Small intestine (tissue), 7 donors: Measurements from ENCODE around the gene CDH23. TPM values are rescaled to one million over a fixed set of nuclear protein-coding genes. Genes with fewer than 3 reads are reported as not detected.

Experiments used
- DNase-seq, 2 donors: peaks; one replicate each; pipeline versions ENCODE4 v3.0.0 to v3.0.0-alpha.2; 2013
- FAIRE-seq: peaks from 2 replicates; lab custom pipeline; 2012; peaks lifted over from hg19 to GRCh38; lab: Jason Lieb, UNC
- H3K27ac ChIP-seq, 3 donors: one replicate each; pipeline ENCODE4 v1.5.1; 2013; ENCODE audit warnings: low read length in 2 of 3, mild to moderate bottlenecking in 2 of 3, control low read depth in 1 of 3, inconsistent platforms in 1 of 3, low read depth in 1 of 3, moderate library complexity in 1 of 3
- H3K27me3 ChIP-seq, 3 donors: one replicate each; pipeline ENCODE4 v1.6.1; 2013; ENCODE audit warnings: low read length in 3 of 3, inconsistent platforms in 1 of 3; ENCODE audit not compliant: control insufficient read depth in 3 of 3, insufficient read depth in 3 of 3
- H3K36me3 ChIP-seq, 3 donors: one replicate each; pipeline ENCODE4 v1.6.1; 2013; ENCODE audit warnings: low read length in 3 of 3, inconsistent platforms in 1 of 3, low read depth in 1 of 3, mild to moderate bottlenecking in 1 of 3, moderate library complexity in 1 of 3; ENCODE audit not compliant: control insufficient read depth in 3 of 3, insufficient read depth in 2 of 3
- H3K4me1 ChIP-seq, 3 donors: one replicate each; pipeline ENCODE4 v1.6.1; 2013; ENCODE audit warnings: low read length in 2 of 3, inconsistent platforms in 1 of 3, low read depth in 1 of 3, mild to moderate bottlenecking in 1 of 3, moderate library complexity in 1 of 3; ENCODE audit not compliant: control insufficient read depth in 3 of 3, insufficient read depth in 2 of 3
- H3K4me3 ChIP-seq, 3 donors: one replicate each; pipeline ENCODE4 v1.5.1; 2013; ENCODE audit warnings: low read length in 3 of 3, control low read depth in 1 of 3, inconsistent platforms in 1 of 3, low read depth in 1 of 3, mild to moderate bottlenecking in 1 of 3, moderate library complexity in 1 of 3
- H3K9me3 ChIP-seq, 2 donors: one replicate each; pipeline ENCODE4 v1.6.1; 2013; ENCODE audit warnings: low read depth in 1 of 2, low read length in 1 of 2; ENCODE audit not compliant: control insufficient read depth in 2 of 2, insufficient read depth in 1 of 2
- WGBS, 3 donors: extraction: QIAGEN DNeasy Blood & Tissue Kit; methylation state at CpG; one replicate each; pipeline ENCODE4 v1.1.7; 2013; 5-methylcytosine and 5-hydroxymethylcytosine counted together
- polyA plus RNA-seq, 4 donors: library from polyadenylated mRNA; stranded (reverse) in 3 of 4; unstranded in 1 of 4; fragments of 200-250 nt in 3 of 4; fragments of 120-200 nt in 1 of 4; gene quantifications; one replicate each; pipeline versions ENCODE4 v1.2.1 to v1.2.3, GENCODE V29; 2013
- donor health status: healthy with polysubstance abuse.
- donor health status: control.
- donor health status: control.
- donor health status: Bipolar disorder and iron deficiency.
- donor health status: healthy.

Gene CDH23
- polyA plus RNA-seq, 4 donors = 0.89 to 2.5 (median 1.6) TPM

DNA sequence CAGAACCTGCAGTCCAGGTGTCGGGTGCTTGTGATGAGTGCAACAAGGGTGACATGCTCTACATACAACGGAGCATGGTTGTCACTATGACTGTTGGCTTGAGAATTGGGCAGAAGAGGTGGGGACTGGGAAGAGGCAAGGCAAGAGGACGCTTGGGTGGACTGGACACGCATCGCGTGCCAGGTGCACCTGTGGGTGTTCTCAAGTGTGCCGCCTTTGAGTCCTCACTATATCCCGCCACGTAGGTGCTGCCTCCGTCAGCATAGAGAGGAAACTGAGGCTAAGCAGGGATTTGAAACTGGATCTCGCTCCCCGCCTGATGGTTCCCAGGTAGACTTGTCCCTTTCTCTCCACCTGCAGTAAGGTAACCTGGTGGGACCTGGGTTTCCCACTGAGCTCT, 27.2 kb downstream of the CDH23 start:
- H3K9me3 ChIP-seq = no peaks in the 10 kb centered on the region
- no peaks in the 10 kb centered on the region for H3K36me3 ChIP-seq
- no peak overlapping the region for H3K27ac ChIP-seq
- 90 to 94% (median 92%) methylated on average over 12 of the region's 12 CpGs for WGBS, 3 donors
- no peaks in the 10 kb centered on the region for H3K4me1 ChIP-seq
- no peak for DNase-seq
- H3K4me3 ChIP-seq = no peak overlapping the region
- FAIRE-seq = no peak
- peaks cover 0 to 10% (median 0%) of the 10 kb centered on the region in 3 donors for H3K27me3 ChIP-seq

DNA sequence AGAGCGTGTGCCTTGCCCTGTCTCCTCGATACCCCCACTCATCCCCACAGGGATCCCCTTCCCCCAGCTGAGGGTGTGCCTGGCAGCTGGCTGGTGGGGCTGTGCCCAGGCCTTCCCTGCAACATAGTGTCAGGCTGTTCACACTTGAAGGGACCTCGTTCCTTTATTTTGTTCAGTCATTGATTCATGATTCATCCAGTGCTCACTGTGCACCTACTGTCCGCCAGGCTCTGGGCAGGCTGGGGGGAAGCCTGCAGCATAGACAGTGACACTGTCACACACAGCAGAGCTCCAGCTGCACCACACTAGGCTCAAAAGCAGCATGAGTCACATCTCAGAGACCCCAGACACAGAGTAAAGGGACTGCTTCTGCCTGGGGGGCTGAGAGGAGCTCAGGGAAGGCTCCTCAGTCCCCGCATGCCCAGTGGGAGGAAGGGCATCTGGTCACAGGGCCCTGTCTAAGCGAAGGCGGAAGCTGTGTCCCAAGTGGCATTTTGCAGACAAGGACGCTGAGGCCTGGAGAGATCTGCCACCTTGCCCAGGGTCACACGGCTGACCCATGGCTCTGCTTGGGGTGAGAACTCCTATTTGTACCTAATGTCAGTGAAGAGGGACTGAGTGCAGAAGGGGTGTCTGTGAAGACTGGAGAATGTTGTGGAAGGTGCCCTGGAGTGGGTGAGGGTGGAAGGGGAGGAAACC, 27.9 kb downstream of the CDH23 start:
- Histone ChIP-seq H3K4me1 (no peaks in the 10 kb centered on the region), H3K4me3 (no peak overlapping the region), H3K27me3 (peaks cover 0 to 10% (median 0%) of the 10 kb centered on the region in 3 donors), H3K36me3 (no peaks in the 10 kb centered on the region), H3K9me3 (no peaks in the 10 kb centered on the region), H3K27ac (no peak overlapping the region)
- WGBS, 3 donors = 74 to 82% (median 76%) methylated on average over 9 of the region's 9 CpGs
- FAIRE-seq (no peak), DNase-seq (no peak)

DNA sequence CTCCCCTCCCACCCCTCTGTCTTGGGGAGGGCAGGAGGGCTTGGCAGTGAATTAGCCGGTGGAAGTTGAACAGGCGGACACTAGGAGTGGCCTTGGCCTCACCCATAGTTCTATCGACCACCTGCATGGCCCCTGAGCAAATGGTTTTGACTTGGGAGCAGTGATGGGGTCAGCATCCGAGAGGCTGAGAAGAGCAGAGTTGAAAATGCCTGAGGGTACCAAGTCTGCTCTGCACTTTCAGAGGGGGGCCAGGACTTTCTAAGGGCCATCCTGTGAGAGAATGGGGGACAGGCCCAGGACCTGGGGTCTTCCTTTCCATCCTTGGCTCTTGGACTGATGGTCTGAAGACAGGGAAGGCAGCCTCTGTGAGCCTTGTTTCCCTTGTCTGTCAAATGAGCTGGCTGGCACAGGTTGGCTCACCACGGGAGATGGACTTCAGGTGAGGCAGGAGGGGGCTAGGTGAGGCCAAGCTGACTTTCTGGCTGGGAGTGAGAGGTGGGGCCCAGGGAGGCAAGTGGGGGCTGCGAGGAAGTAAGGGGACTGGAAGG, 29.4 kb downstream of the CDH23 start:
- Histone ChIP-seq H3K4me3 (no peak overlapping the region), H3K9me3 (no peaks in the 10 kb centered on the region), H3K27me3 (peaks cover 0 to 7% (median 0%) of the 10 kb centered on the region in 3 donors), H3K27ac (no peak overlapping the region), H3K36me3 (no peaks in the 10 kb centered on the region), H3K4me1 (no peaks in the 10 kb centered on the region)
- no peak for DNase-seq
- FAIRE-seq = no peak
- WGBS, 3 donors = 41 to 76% (median 50%) methylated on average over 6 of the region's 6 CpGs

DNA sequence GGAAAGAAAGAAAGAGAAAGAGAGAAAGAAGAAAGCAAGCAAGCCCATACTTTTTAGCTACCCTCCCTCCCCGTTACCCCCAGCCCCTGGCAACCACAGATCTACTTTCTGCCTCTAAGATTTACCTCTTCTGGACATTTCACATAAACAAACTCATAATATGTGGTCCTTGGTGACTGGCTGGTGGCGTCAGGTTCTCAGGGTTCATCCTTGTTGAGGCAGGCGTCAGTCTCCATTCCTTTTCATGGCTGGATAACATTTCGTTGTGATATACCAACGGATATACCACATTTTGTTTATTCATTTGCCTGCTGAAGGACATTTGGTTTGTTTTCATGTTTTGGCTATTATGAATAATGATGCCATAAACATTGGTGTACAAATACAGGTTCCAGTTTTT, 30.5 kb downstream of the CDH23 start:
- FAIRE-seq (no peak), DNase-seq (no peak)
- Histone ChIP-seq H3K9me3 (no peaks in the 10 kb centered on the region), H3K27me3 (peaks cover 0 to 6% (median 0%) of the 10 kb centered on the region in 3 donors), H3K4me1 (no peaks in the 10 kb centered on the region), H3K27ac (no peak overlapping the region), H3K4me3 (no peak overlapping the region), H3K36me3 (no peaks in the 10 kb centered on the region)
- WGBS, 3 donors = 61 to 79% (median 78%) methylated on average over 5 of the region's 5 CpGs

DNA sequence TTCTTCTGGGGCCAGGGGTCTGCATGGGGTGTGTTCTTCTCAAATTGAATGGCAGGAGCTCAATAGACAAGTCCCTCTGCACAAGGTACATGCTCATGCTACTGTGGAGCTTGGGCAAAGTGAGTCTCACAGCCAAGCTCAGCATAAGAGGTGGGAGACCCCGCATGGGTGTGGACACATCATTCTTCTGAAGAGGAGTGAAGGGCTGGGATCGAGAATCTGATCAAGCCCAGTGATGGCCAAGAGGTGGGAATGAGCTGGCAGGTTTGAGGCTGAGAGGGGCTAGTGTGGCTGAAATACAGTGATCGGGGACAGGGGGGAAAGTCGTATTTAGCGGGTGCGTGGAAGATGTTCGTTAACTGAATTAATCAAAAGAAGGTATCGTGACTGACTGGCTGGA, 32.6 kb downstream of the CDH23 start:
- DNase-seq = no peak
- H3K27ac ChIP-seq = no peak overlapping the region
- H3K27me3 ChIP-seq = no peaks in the 10 kb centered on the region
- FAIRE-seq = no peak
- H3K4me3 ChIP-seq = no peak overlapping the region
- no peaks in the 10 kb centered on the region for H3K4me1 ChIP-seq
- 85 to 88% (median 87%) methylated on average over 8 of the region's 8 CpGs for WGBS, 3 donors
- no peaks in the 10 kb centered on the region for H3K36me3 ChIP-seq
- no peaks in the 10 kb centered on the region for H3K9me3 ChIP-seq

DNA sequence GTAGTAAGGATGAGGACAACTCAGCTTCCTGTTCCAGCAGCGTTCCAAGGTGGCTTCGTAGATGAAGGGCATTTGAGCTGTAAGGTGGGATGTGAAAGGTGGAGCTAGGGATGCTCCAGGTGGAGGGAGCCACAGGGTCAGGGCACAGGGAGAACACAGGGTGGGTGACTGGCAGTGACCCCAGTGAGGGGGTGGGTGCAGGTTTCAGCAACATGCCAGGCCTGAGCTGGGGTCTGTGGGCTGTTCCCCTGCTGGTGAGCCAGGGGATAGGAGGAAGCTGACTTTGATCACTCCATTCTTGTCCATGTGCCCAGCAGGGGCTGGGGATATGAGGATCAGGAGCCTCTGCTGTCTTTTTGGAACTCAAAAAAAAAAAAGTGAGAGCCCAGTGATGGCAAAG, 33.2 kb downstream of the CDH23 start:
- no peaks in the 10 kb centered on the region for H3K36me3 ChIP-seq
- FAIRE-seq (no peak), DNase-seq (no peak)
- no peak overlapping the region for H3K4me3 ChIP-seq
- WGBS, 3 donors = 56 to 92% (median 88%) methylated on average over 2 of the region's 2 CpGs
- H3K4me1 ChIP-seq = no peaks in the 10 kb centered on the region
- H3K27ac ChIP-seq = no peak overlapping the region
- H3K9me3 ChIP-seq = no peaks in the 10 kb centered on the region
- no peaks in the 10 kb centered on the region for H3K27me3 ChIP-seq

DNA sequence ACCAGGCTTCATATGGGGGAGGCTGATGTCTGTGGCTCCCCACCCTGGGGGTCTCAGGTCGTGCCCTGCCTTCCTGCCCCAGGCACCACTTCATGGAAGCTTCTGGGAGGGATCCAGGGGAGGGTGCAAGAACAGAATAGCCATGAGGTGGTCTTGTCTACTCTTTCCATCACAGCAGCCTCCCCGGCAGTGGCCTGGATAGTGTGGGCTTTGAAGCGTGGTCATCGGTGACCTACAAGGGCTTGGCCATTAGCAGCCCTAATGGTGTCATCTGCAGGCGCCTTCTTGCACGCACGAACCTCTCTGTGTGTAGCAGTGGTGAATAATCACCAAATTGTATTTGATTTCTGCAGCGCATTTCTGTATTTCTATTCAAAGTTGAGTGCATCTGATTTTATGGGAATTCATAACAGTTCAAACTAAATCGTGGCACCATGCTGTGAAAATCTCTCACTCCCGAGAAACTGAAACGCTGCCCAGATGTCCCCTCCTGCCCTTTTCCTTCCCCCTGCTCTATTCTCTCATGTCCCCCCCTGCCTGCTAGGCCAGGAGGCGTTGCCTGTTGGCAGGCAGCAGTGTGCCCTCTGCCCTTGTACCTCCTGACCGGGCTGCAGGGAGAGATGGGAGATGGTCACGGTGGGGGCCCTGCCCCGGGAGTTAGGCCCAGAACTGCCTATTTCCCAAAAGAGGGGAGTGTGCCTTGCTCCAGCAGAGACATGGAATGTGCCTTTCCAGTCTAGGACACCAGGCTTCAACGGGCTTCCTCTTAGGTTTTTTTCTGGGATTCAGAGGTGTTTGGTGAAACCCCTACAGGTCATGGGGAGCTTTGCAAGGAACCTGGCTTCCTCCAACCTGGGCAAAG, 34.8 kb downstream of the CDH23 start:
- H3K36me3 ChIP-seq = no peaks in the 10 kb centered on the region
- no peak for DNase-seq
- no peaks in the 10 kb centered on the region for H3K9me3 ChIP-seq
- H3K27ac ChIP-seq = no peak overlapping the region
- H3K4me1 ChIP-seq = no peaks in the 10 kb centered on the region
- no peaks in the 10 kb centered on the region for H3K27me3 ChIP-seq
- 48 to 61% (median 53%) methylated on average over 16 of the region's 16 CpGs for WGBS, 3 donors
- H3K4me3 ChIP-seq = no peak overlapping the region
- FAIRE-seq = no peak

DNA sequence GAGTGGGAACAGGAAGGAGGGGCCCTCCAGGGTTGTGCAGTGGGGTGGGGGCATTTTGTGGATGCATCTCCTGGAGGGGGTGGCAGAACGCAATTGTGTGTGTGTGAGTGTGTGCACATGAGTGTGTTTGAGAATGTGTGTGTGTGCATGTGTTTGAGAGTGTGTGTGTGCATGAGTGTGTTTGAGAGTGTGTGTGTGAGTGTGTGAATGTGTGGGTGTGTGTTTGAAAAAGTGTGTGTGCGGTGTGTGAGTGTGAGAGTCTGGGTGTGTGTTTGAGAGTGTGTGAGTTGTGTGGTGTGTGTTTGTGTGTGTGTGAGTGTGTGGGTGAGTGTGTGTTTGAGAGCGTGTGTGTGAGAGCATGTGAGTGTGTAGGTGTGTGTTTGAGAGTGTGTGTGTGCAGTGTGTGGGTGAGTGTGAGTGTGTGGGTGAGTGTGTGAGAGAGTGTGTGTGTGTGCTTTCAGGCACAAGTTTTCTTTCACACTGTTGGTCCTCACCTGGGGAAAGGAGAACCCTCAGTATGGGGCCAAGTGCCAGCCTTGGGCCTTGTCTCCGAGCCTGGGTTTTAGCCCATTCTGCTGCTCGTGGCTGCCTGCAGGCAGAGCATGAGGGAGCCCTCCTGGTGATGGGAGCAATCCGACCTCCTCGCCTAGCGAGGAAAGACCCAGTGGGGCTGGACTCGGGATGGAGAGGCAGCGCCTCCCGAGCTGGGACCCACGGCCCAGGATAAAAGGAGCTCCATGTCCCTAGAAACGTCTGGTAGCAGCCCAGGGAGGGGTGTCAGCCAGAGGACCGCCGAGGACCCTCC, 35.6 kb downstream of the CDH23 start:
- H3K36me3 ChIP-seq = no peaks in the 10 kb centered on the region
- no peak for DNase-seq
- FAIRE-seq = no peak
- no peaks in the 10 kb centered on the region for H3K9me3 ChIP-seq
- WGBS, 3 donors = 72 to 83% (median 82%) methylated on average over 15 of the region's 15 CpGs
- no peaks in the 10 kb centered on the region for H3K27me3 ChIP-seq
- no peak overlapping the region for H3K27ac ChIP-seq
- no peaks in the 10 kb centered on the region for H3K4me1 ChIP-seq
- no peak overlapping the region for H3K4me3 ChIP-seq
